Progenitor cell of endocrine pancreas (in vitro differentiated cells): ENCODE measurements around the gene NFKBIZ. TPM values are rescaled to one million over a fixed set of nuclear protein-coding genes. Genes with fewer than 3 reads are reported as not detected.

ENCODE experiments used
- DNase-seq: peaks from one replicate; pipeline ENCODE4 v3.0.0; 2021; ENCODE audit warnings: low spot score; ENCODE audit not compliant: unreplicated experiment
- H3K27ac Mint-ChIP-seq: 2 replicates; pipeline ENCODE4 v1.8.0; 2021; ENCODE audit warnings: mild to moderate bottlenecking, moderate library complexity, mixed read lengths
- H3K27me3 Mint-ChIP-seq: 2 replicates; pipeline ENCODE4 v1.8.0; 2021; ENCODE audit warnings: mixed read lengths
- H3K36me3 Mint-ChIP-seq: 2 replicates; pipeline ENCODE4 v1.8.0; 2022; ENCODE audit warnings: mixed read lengths; ENCODE audit not compliant: insufficient read depth
- H3K4me1 Mint-ChIP-seq: 2 replicates; pipeline ENCODE4 v1.8.0; 2021; ENCODE audit warnings: low read depth, mixed read lengths
- H3K4me3 Mint-ChIP-seq: 2 replicates; pipeline ENCODE4 v1.8.0; 2021; ENCODE audit warnings: low read depth, mild to moderate bottlenecking, moderate library complexity, mixed read lengths
- H3K9me3 Mint-ChIP-seq: 2 replicates; pipeline ENCODE4 v1.8.0; 2021; ENCODE audit warnings: low read depth, mixed read lengths
- CTCF ChIP-seq: fragments of 200-600 bp; sonication (generic); IDR thresholded peaks from one replicate; pipeline ENCODE4 v1.5.0; 2021; ENCODE audit warnings: antibody characterized with exemption, mild to moderate bottlenecking; ENCODE audit not compliant: unreplicated experiment
- total RNA-seq: library from RNA; stranded (reverse); gene quantifications from 2 replicates; pipeline ENCODE4 v1.2.1, GENCODE V29; 2021

NFKBIZ gene
- total RNA-seq, 1 donor from 2014 or later, result 13.3 TPM

- DNase-seq, result no peak
- Mint-ChIP-seq H3K36me3 (peaks cover 46% of the 10 kb centered on the region), H3K4me3 (no peak overlapping the region), H3K27ac (no peak overlapping the region), H3K4me1 (peaks cover 9% of the 10 kb centered on the region), H3K9me3 (no peaks in the 10 kb centered on the region), H3K27me3 (no peaks in the 10 kb centered on the region)
- no peak for TF ChIP-seq CTCF
These were observed 9.2 kb downstream of the NFKBIZ start for GRCh38 chr3:101858464-101859030.

GRCh38 chr3:101859882-101860448 is 10.7 kb downstream of the NFKBIZ start:
- Mint-ChIP-seq H3K4me1 (peaks cover 3% of the 10 kb centered on the region), H3K9me3 (no peaks in the 10 kb centered on the region), H3K4me3 (no peak overlapping the region), H3K36me3 (peaks cover 36% of the 10 kb centered on the region), H3K27me3 (no peaks in the 10 kb centered on the region), H3K27ac (no peak overlapping the region)
- DNase-seq, result no peak
- TF ChIP-seq CTCF, result no peak

- no peaks in the 10 kb centered on the region for H3K27me3 Mint-ChIP-seq
- TF ChIP-seq CTCF, result no peak
- H3K4me1 Mint-ChIP-seq, result peaks cover 5% of the 10 kb centered on the region
- DNase-seq, result no peak
- H3K36me3 Mint-ChIP-seq, result peaks cover 27% of the 10 kb centered on the region
- no peaks in the 10 kb centered on the region for H3K9me3 Mint-ChIP-seq
- H3K27ac Mint-ChIP-seq, result no peak overlapping the region
- H3K4me3 Mint-ChIP-seq, result no peak overlapping the region
These were observed 12.0 kb downstream of the NFKBIZ start for GRCh38 chr3:101861212-101861788.

GRCh38 chr3:101861789-101862415 is 12.6 kb downstream of the NFKBIZ start:
- no peak overlapping the region for H3K27ac Mint-ChIP-seq

More at GRCh38 chr3:101861789-101862415, 12.6 kb downstream of the NFKBIZ start:
- no peak for TF ChIP-seq CTCF
- Mint-ChIP-seq H3K27me3 (no peaks in the 10 kb centered on the region), H3K4me3 (no peak overlapping the region), H3K9me3 (no peaks in the 10 kb centered on the region), H3K4me1 (peaks cover 5% of the 10 kb centered on the region), H3K36me3 (peaks cover 25% of the 10 kb centered on the region)
- DNase-seq, result no peak
